Measurements from ENCODE around the gene RABIF. TPM values are rescaled to one million over a fixed set of nuclear protein-coding genes. Genes with fewer than 3 reads are reported as not detected.
A peak's percentile ranks its signal among the peaks of the same experiment; 100 is the strongest.

The RABIF gene
- total RNA-seq, 1 donor from 2014 or later = 8.3 TPM

GRCh38 chr1:202848191-202848542 is 40.8 kb downstream of the RABIF start:
- H3K27me3 ChIP-seq (ENCODE audit: low read depth) = no peaks in the 10 kb centered on the region
- H3K9me3 ChIP-seq = no peaks in the 10 kb centered on the region
- no peak overlapping the region for H3K27ac ChIP-seq
- ATAC-seq = no peak
- no peaks in the 10 kb centered on the region for H3K4me1 ChIP-seq
- H3K4me3 ChIP-seq = no peak overlapping the region
- TF ChIP-seq CTCF (IDR thresholded peaks at IDR 0.05) = no peak
- H3K36me3 ChIP-seq = no peaks in the 10 kb centered on the region
- DNase-seq = no peak
- intact Hi-C loops (cut with DNase I) = no loop called here

DNA sequence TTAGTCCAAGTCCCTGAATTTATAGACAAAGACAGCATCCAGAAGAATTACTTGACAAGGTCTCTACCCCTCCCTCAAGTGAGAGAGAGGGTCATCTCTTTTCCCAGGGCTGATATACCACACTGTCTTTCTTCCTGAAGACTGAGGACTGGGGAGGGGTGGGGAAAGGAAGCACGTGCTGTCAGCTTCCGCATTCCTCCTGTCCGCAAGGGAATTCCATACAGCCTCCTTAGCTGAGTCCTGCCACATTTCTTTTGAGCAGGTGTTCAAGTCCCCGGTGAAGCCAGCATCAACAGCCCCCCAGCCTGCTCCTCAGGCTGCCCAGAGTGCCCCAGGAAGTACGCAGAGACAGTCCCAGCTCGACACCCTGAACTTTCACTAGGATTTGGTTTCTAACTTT is 44.0 kb downstream of the RABIF start:
- Histone ChIP-seq H3K4me1 (no peaks in the 10 kb centered on the region), H3K4me3 (no peak overlapping the region), H3K27me3 (ENCODE audit: low read depth) (no peaks in the 10 kb centered on the region), H3K36me3 (no peaks in the 10 kb centered on the region), H3K9me3 (no peaks in the 10 kb centered on the region), H3K27ac (no peak overlapping the region)
- no peak for ATAC-seq
- intact Hi-C loops (cut with DNase I) = no loop called here
- no peak for TF ChIP-seq CTCF (IDR thresholded peaks at IDR 0.05)
- no peak for DNase-seq

- ATAC-seq (no peak), DNase-seq (no peak)
- Histone ChIP-seq H3K27ac (no peak overlapping the region), H3K36me3 (no peaks in the 10 kb centered on the region), H3K27me3 (ENCODE audit: low read depth) (no peaks in the 10 kb centered on the region), H3K4me1 (no peaks in the 10 kb centered on the region), H3K4me3 (no peak overlapping the region), H3K9me3 (no peaks in the 10 kb centered on the region)
- no peak for TF ChIP-seq CTCF (IDR thresholded peaks at IDR 0.05)
- intact Hi-C loops (cut with DNase I) = no loop called here
These were observed 44.7 kb downstream of the RABIF start for GRCh38 chr1:202844259-202844658.

GRCh38 chr1:202843081-202843480 is 45.9 kb downstream of the RABIF start:
- TF ChIP-seq CTCF (IDR thresholded peaks at IDR 0.05) = no peak
- DNase-seq (no peak), ATAC-seq (peak in 1 of 2 donors; percentile 17)
- intact Hi-C loops (cut with DNase I) = no loop called here
- H3K27ac ChIP-seq = no peak overlapping the region
- H3K9me3 ChIP-seq = no peaks in the 10 kb centered on the region
- no peak overlapping the region for H3K4me3 ChIP-seq
- no peaks in the 10 kb centered on the region for H3K36me3 ChIP-seq
- H3K27me3 ChIP-seq (ENCODE audit: low read depth) = no peaks in the 10 kb centered on the region
- no peaks in the 10 kb centered on the region for H3K4me1 ChIP-seq

- H3K4me1 ChIP-seq = peaks cover 16% of the 10 kb centered on the region
- no peak overlapping the region for H3K27ac ChIP-seq
- no peaks in the 10 kb centered on the region for H3K36me3 ChIP-seq
- H3K9me3 ChIP-seq = no peaks in the 10 kb centered on the region
- no peak for TF ChIP-seq CTCF (IDR thresholded peaks at IDR 0.05)
- no peak overlapping the region for H3K4me3 ChIP-seq
- intact Hi-C loops (cut with DNase I) = no loop called here
- no peaks in the 10 kb centered on the region for H3K27me3 ChIP-seq (ENCODE audit: low read depth)
- no peak for ATAC-seq
- no peak for DNase-seq
These were observed 51.1 kb downstream of the RABIF start for GRCh38 chr1:202837746-202838262.
